ENCODE measurements around the gene SPINT3.

Gene SPINT3

GRCh38 chr20:45548410-45548809, 33.0 kb upstream of the SPINT3 start:
- no peak for TF ChIP-seq CTCF (IDR thresholded peaks at IDR 0.05; ENCODE audit: insufficient read depth, low read length, poor library complexity, severe bottlenecking)
- no peak for DNase-seq (ENCODE audit: extremely low read depth, insufficient read length)
- H3K27me3 ChIP-seq (replicated peaks; ENCODE audit: control insufficient read depth, insufficient read depth, low read length): no peaks in the 10 kb centered on the region
- H3K36me3 ChIP-seq (ENCODE audit: control insufficient read depth, insufficient read depth, low read length): no peaks in the 10 kb centered on the region
- H3K4me3 ChIP-seq (replicated peaks; ENCODE audit: low read depth, low read length): no peak overlapping the region

- DNase-seq (ENCODE audit: extremely low read depth, insufficient read length): no peak
- H3K27me3 ChIP-seq (replicated peaks; ENCODE audit: control insufficient read depth, insufficient read depth, low read length): no peaks in the 10 kb centered on the region
- no peak within 1 kb of the TSS for H3K4me3 ChIP-seq (replicated peaks; ENCODE audit: low read depth, low read length)
- no peaks in the 10 kb centered on the region for H3K36me3 ChIP-seq (ENCODE audit: control insufficient read depth, insufficient read depth, low read length)
- TF ChIP-seq CTCF (IDR thresholded peaks at IDR 0.05; ENCODE audit: insufficient read depth, low read length, poor library complexity, severe bottlenecking): no peak
Observed at GRCh38 chr20:45547206-45547770, 31.9 kb upstream of the SPINT3 start, which contains the start of gene EPPIN. Gene EPPIN (minus strand): TSS chr20:45547401. CDS start chr20:45547357, 44 bp downstream.

- no peak for DNase-seq (ENCODE audit: extremely low read depth, insufficient read length)
- no peak for TF ChIP-seq CTCF (IDR thresholded peaks at IDR 0.05; ENCODE audit: insufficient read depth, low read length, poor library complexity, severe bottlenecking)
Observed at GRCh38 chr20:45545754-45546453, 30.5 kb upstream of the SPINT3 start.

GRCh38 chr20:45545351-45545750, 29.9 kb upstream of the SPINT3 start:
- no peak overlapping the region for H3K4me3 ChIP-seq (replicated peaks; ENCODE audit: low read depth, low read length)
- no peaks in the 10 kb centered on the region for H3K36me3 ChIP-seq (ENCODE audit: control insufficient read depth, insufficient read depth, low read length)
- no peak for TF ChIP-seq CTCF (IDR thresholded peaks at IDR 0.05; ENCODE audit: insufficient read depth, low read length, poor library complexity, severe bottlenecking)
- no peaks in the 10 kb centered on the region; the same call in 1 of the 2 replicates for H3K27me3 ChIP-seq (replicated peaks; ENCODE audit: control insufficient read depth, insufficient read depth, low read length)
- DNase-seq (ENCODE audit: extremely low read depth, insufficient read length): no peak

More at GRCh38 chr20:45545754-45546453, 30.5 kb upstream of the SPINT3 start:
- H3K27me3 ChIP-seq (replicated peaks; ENCODE audit: control insufficient read depth, insufficient read depth, low read length): no peaks in the 10 kb centered on the region; the same call in 1 of the 2 replicates
- H3K4me3 ChIP-seq (replicated peaks; ENCODE audit: low read depth, low read length): no peak overlapping the region
- no peaks in the 10 kb centered on the region for H3K36me3 ChIP-seq (ENCODE audit: control insufficient read depth, insufficient read depth, low read length)

- Histone ChIP-seq H3K36me3 (ENCODE audit: control insufficient read depth, insufficient read depth, low read length) (no peaks in the 10 kb centered on the region), H3K4me3 (replicated peaks; ENCODE audit: low read depth, low read length) (no peak within 1 kb of the TSS), H3K27me3 (replicated peaks; ENCODE audit: control insufficient read depth, insufficient read depth, low read length) (no peaks in the 10 kb centered on the region; the same call in none of the 2 replicates)
- DNase-seq (ENCODE audit: extremely low read depth, insufficient read length): no peak
- no peak for TF ChIP-seq CTCF (IDR thresholded peaks at IDR 0.05; ENCODE audit: insufficient read depth, low read length, poor library complexity, severe bottlenecking)
Observed at GRCh38 chr20:45539382-45539781, 24.0 kb upstream of the SPINT3 start, which contains the start of gene WFDC6. Gene WFDC6 (minus strand): TSS chr20:45539482. CDS start chr20:45539407, 75 bp downstream.

All from GM06990 (cell line).